Lung (tissue), 12 donors: ENCODE data around the gene CREB5. TPM values are rescaled to one million over a fixed set of nuclear protein-coding genes. Genes with fewer than 3 reads are reported as not detected.

ENCODE experiments used
- ATAC-seq: fragments of 200-7000 bp; cut with Tn5 transposase; one replicate; pipeline ENCODE4 v1.9.1; 2020; ENCODE audit warnings: moderate number of reproducible peaks; ENCODE audit not compliant: insufficient read depth, low FRiP score
- DNase-seq, 3 donors: peaks; one replicate each; pipeline ENCODE4 v3.0.0-alpha.2; 2013 to 2017
- H3K27ac ChIP-seq, 2 donors: one replicate each; pipeline ENCODE4 v1.5.1; 2013; ENCODE audit warnings: mild to moderate bottlenecking in 2 of 2, moderate library complexity in 2 of 2, control low read depth in 1 of 2, inconsistent platforms in 1 of 2, low read depth in 1 of 2, low read length in 1 of 2
- H3K27me3 ChIP-seq, 3 donors: one replicate each; pipeline ENCODE4 v1.5.1; 2013; ENCODE audit warnings: low read length in 2 of 3; ENCODE audit not compliant: control insufficient read depth in 3 of 3, insufficient read depth in 3 of 3
- H3K36me3 ChIP-seq, 4 donors: one replicate each; pipeline ENCODE4 v1.5.1; 2013; ENCODE audit warnings: low read length in 4 of 4, mild to moderate bottlenecking in 1 of 4, moderate library complexity in 1 of 4; ENCODE audit not compliant: control insufficient read depth in 4 of 4, insufficient read depth in 4 of 4
- H3K4me1 ChIP-seq, 5 donors: one replicate each; pipeline ENCODE4 v1.5.1; 2013; ENCODE audit warnings: low read length in 5 of 5, mild to moderate bottlenecking in 2 of 5, moderate library complexity in 1 of 5; ENCODE audit not compliant: control insufficient read depth in 5 of 5, insufficient read depth in 5 of 5
- H3K4me3 ChIP-seq: one replicate; pipeline ENCODE4 v1.5.1; 2013; ENCODE audit warnings: mild to moderate bottlenecking, control low read depth, moderate library complexity
- H3K9ac ChIP-seq, 2 donors: one replicate each; pipeline ENCODE4 v1.5.1; 2013; ENCODE audit warnings: low read length in 2 of 2, control low read depth in 1 of 2; ENCODE audit not compliant: insufficient read depth in 1 of 2
- H3K9me3 ChIP-seq, 4 donors: one replicate each; pipeline ENCODE4 v1.5.1; 2013; ENCODE audit warnings: low read length in 3 of 4, mild to moderate bottlenecking in 1 of 4, moderate library complexity in 1 of 4; ENCODE audit not compliant: control insufficient read depth in 4 of 4, insufficient read depth in 3 of 4
- WGBS, 2 donors: extraction: QIAGEN DNeasy Blood & Tissue Kit; methylation state at CpG; one replicate each; pipeline ENCODE4 v1.1.7; 2013; 5-methylcytosine and 5-hydroxymethylcytosine counted together
- polyA plus RNA-seq, 2 donors: library from polyadenylated mRNA; stranded (reverse); fragments of 200-250 nt; gene quantifications; one replicate each; pipeline ENCODE4 v1.2.1, GENCODE V29; 2013
- total RNA-seq, 2 donors: library from RNA; depleted of rRNA in 1 of 2; stranded (reverse); fragments of >200 nt in 1 of 2; gene quantifications; one replicate each; pipeline ENCODE4 v1.2.1, GENCODE V29; 2014 to 2021
- TF ChIP-seq, protein P1 (sequence below): IDR thresholded peaks from 2 replicates; pipeline ENCODE4 v1.5.1; 2012; ENCODE audit warnings: mild to moderate bottlenecking; ENCODE audit errors: control extremely low read depth, extremely low read depth
- donor health status: control.
- donor health status: control.
- donor health status: Bipolar disorder and iron deficiency.
- donor health status: healthy.
- donor health status: DM: yes; HTN: yes; CAD: no.

CREB5 gene
- total and polyA plus RNA-seq, 4 donors: 2.7 to 23.1 (median 9.6) TPM

- Histone ChIP-seq H3K4me1 (no peaks in the 10 kb centered on the region), H3K4me3 (no peak overlapping the region), H3K36me3 (no peaks in the 10 kb centered on the region), H3K9ac (no peak overlapping the region), H3K27ac (no peak overlapping the region), H3K9me3 (no peaks in the 10 kb centered on the region), H3K27me3 (no peaks in the 10 kb centered on the region)
- DNase-seq: no peak
- WGBS, 2 donors: 79 to 82% methylated on average over 1 of the region's 1 CpG
- TF ChIP-seq, protein P1, sequence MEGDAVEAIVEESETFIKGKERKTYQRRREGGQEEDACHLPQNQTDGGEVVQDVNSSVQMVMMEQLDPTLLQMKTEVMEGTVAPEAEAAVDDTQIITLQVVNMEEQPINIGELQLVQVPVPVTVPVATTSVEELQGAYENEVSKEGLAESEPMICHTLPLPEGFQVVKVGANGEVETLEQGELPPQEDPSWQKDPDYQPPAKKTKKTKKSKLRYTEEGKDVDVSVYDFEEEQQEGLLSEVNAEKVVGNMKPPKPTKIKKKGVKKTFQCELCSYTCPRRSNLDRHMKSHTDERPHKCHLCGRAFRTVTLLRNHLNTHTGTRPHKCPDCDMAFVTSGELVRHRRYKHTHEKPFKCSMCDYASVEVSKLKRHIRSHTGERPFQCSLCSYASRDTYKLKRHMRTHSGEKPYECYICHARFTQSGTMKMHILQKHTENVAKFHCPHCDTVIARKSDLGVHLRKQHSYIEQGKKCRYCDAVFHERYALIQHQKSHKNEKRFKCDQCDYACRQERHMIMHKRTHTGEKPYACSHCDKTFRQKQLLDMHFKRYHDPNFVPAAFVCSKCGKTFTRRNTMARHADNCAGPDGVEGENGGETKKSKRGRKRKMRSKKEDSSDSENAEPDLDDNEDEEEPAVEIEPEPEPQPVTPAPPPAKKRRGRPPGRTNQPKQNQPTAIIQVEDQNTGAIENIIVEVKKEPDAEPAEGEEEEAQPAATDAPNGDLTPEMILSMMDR: no peak
- ATAC-seq: no peak
Observed at GRCh38 chr7:28470344-28470743, 58.0 kb downstream of the CREB5 start.

DNA sequence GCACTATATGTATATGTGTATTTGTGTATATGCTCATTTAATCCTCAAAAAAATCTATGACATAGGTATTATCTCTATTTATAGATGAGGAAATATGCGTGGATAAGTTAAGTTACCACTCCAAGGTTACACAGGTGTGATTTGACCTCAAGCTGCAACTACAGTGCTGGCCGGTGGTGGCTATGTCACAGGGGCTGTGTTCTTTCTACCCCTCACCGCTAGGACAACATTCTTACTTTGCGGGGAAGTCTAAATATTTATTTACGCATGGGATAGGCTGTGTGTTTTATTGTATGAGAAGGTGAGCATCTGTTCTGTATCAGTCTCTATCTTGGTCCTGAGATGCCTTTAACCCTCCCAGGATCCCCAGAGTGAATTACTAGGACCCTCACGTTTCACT is 60.0 kb downstream of the CREB5 start:
- TF ChIP-seq, protein P1: no peak
- Histone ChIP-seq H3K9me3 (peaks cover 0 to 2% (median 0%) of the 10 kb centered on the region in 4 donors), H3K9ac (no peak overlapping the region), H3K4me1 (peaks cover 0 to 6% (median 0%) of the 10 kb centered on the region in 5 donors), H3K27me3 (no peaks in the 10 kb centered on the region), H3K4me3 (no peak overlapping the region), H3K36me3 (no peaks in the 10 kb centered on the region), H3K27ac (no peak overlapping the region)
- ATAC-seq (no peak), DNase-seq (no peak)
- WGBS, 2 donors: 74 to 83% methylated on average over 6 of the region's 6 CpGs

DNA sequence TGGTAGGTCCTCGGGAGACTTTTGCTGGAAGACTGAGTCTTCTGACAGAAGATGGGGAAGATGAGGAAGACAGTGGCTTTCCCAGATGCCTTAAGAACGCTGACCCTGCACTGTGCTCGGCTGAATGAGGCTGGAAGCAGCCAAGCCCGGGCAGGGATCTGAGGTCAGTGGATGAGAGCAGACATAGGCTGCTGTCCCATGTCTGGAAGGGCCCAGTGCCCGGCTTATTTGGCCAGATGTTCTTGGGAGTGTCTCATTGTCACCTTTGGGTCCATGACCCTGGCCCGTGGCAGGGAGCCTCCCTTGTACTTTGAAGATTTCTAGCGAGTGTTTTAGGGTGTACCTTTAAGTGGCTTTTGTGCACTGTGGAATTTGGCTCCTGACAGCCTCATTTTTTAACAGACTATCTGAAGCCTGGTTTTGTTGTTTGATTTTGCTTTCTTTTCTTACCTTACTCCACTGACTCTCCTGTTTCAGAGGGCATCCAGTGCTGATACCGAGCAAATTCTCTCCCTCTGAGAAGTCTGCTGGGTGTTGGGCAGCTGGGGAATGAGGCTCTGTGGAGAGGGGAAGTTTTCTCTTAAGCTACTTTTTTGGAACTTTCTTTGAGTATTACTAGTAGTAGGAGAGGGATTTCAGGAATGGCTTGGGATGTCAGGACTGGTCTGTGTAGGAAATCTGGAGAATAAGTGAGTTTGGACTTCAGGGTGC is 61.4 kb downstream of the CREB5 start:
- Histone ChIP-seq H3K9ac (no peak overlapping the region), H3K36me3 (no peaks in the 10 kb centered on the region), H3K27ac (no peak overlapping the region), H3K4me1 (peaks cover 0 to 6% (median 0%) of the 10 kb centered on the region in 5 donors), H3K4me3 (no peak overlapping the region), H3K27me3 (no peaks in the 10 kb centered on the region), H3K9me3 (peaks cover 0 to 2% (median 0%) of the 10 kb centered on the region in 4 donors)
- ATAC-seq (no peak), DNase-seq (no peak)
- TF ChIP-seq, protein P1: no peak
- 77 to 78% methylated on average over 8 of the region's 8 CpGs for whole genome bisulfite sequencing, 2 donors
